Activated CD8-positive, alpha-beta memory T cell treated with anti-CD3 and anti-CD28 coated beads for 36 hours (primary cell): ENCODE data around the gene STMN3. TPM values are rescaled to one million over a fixed set of nuclear protein-coding genes. Genes with fewer than 3 reads are reported as not detected.

Source experiments
- CTCF ChIA-PET: fragments of 350-600 bp; sonication (Branson Sonifier 250); formaldehyde crosslinking; loops from one replicate; lab custom pipeline; 2021; ENCODE audit warnings: antibody characterized with exemption; lab: Charles Lee
- POLR2A ChIA-PET: fragments of 350-600 bp; sonication (Branson Sonifier 250); formaldehyde crosslinking; loops from one replicate; lab custom pipeline; 2021; ENCODE audit warnings: antibody characterized with exemption; lab: Charles Lee
- total RNA-seq, 2 experiments: library from RNA; stranded (reverse); gene quantifications; one replicate each; pipeline ENCODE4 v1.2.3, GENCODE V29; 2021

The STMN3 gene
- total RNA-seq, 2 experiments from 2014 or later = 14.5 to 16.2 TPM

DNA sequence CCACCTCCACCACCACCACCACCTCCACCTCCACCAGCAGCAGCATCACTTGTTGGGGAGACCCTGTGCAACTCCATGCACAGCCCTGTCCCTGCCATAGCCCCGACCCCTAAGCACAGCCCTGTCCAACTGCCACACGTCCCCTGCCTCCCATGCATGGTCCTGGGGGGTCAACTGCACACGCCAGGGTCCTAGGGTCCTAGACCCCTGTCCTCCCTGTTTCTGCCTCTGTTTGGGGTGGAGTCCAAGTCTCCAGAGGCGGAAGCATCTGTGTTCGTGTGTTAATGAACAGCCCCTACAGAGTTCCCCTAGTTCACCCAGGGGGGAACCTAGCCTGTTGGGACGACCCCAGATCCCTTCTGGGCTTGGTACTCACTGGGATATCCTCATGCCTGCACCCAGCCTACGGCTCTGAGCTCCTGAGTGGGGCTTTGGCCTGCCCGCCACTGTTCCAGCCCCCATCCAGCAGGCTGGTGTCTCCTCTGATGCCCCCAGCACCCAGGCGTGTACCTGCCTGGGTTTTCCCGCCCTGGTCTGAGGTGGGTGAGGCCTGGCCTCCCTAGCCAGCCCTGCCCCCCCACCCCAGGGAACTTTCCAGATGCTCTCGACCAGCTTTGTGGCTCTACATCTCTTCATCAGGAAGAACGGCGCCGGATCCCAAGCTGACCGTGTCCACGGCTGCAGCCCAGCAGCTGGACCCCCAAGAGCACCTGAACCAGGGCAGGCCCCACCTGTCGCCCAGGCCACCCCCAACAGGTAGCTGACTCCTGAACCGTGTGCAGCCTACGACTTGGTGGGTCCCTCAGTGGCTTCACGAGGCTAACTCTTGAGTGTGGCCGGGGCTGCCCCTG lies 40.7 kb upstream of the STMN3 start:
- CTCF ChIA-PET = no interaction called here

GRCh38 chr20:63693083-63693732 lies 40.0 kb upstream of the STMN3 start:
- CTCF ChIA-PET = no interaction called here
- POLR2A ChIA-PET = no interaction called here

More for the DNA sequence above, 40.7 kb upstream of the STMN3 start:
- POLR2A ChIA-PET = no interaction called here

DNA sequence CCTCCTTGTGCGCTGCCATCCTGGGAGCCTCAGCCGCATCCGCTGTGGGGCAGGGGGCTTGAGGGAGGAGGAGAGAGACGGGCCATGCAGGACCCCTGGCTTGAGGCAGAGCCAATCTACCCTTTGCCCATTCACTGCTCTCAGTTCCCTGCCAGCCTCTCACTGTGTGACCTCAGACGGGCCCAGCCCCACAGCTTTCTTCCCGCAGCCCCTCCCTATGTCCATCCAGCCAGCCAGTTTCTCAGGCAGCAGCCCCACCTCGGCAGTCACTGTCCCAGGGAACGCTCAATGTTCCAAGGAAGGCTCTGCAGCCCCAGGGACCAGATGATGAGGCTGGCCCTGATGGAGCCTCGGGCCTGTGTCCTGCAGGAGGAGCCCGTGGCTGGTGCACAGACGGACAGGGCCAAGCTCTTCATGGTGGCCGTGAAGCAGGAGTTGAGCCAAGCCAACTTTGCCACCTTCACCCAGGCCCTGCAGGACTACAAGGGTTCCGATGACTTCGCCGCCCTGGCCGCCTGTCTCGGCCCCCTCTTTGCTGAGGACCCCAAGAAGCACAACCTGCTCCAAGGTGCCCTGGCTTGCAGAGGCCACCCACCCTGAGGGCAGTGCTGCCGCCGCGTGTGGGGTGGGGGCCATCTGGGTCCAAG lies 39.3 kb upstream of the STMN3 start:
- ChIA-PET CTCF (no interaction called here), POLR2A (no interaction called here)

- ChIA-PET POLR2A (no interaction called here), CTCF (interaction anchor here (1.0 kb wide), 1 partner anchor 16 kb away, joined by 3 read pairs; the partner anchor contains the start of genes ARFRP1 and ZGPAT)
Measured at GRCh38 chr20:63691711-63692435, 38.6 kb upstream of the STMN3 start.

DNA sequence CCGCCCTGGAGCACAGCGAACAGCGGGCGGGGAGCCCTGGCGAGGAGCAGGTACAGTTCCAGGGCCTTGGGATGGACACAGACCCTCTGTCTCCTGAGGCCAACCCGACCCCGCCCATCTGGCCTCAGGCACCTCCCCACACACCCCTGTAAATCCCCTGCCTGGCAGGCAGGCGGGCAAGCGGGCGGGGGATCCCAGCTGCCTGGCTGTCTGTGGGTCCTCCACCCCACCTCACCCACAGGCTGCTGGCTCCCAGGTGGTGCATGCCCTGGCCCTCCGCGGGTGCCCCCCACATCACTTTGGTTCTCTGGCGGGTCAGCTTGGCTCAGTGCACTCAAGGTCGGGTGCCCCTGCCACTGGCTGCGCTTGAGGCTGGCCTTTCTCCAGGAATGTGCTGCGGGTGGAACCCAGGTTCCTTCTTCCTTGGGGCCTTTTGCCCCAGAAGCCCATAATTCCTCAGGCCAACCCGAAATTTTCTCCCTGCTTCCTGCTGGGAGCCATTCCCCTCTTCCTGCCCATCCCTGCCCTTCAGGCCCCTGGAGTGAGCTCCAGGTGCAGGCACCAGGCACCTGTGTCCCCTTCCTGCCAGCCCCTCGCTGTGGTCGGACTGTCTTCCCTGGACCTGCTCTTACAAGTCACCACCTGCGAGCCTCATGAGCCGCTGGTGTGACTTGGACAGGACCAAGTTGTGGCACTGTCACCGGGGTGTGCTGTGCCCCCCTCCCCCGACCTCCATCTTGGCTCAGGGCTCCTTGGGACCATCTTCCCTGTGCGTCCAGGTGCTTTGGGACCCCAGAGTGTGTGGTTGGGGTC lies 37.9 kb upstream of the STMN3 start:
- ChIA-PET POLR2A (no interaction called here), CTCF (interaction anchor here (1.0 kb wide), 1 partner anchor 16 kb away, joined by 3 read pairs; the partner anchor contains the start of genes ARFRP1 and ZGPAT)

DNA sequence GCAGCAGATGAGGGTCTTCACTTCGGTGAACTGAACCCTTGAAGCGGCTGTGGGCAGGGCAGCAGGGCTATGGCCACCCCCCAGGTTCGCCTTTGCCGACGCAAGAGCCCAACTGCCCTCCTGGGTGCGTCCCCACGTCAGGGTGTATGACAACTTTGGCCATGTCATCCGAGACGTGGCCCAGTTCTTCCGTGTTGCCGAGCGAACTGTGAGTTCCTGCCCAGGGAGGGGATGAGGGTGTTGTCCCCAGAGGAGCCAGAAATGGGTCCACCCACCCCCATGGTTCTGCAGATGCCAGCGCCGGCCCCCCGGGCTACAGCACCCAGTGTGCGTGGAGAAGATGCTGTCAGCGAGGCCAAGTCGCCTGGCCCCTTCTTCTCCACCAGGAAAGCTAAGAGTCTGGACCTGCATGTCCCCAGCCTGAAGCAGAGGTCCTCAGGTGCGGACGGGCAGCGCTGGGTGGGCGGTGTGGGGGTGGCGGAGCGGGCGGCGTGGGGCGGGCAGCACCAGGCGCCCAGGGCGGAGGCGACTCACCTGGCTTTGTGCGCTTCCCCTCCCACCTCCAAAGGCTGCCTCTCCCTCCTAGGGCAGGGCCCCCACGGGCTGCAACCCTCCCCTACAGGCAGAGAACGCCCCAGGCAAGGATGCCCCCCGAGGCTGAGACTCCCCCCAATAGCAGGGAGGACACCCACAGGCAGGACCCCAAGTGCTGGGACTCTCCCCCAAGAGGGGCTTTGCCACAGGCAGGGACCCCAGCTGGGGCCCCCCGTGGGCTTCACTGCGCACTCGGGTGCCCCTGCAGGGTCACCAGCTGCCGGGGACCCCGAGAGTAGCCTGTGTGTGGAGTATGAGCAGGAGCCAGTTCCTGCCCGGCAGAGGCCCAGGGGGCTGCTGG lies 37.0 kb upstream of the STMN3 start:
- CTCF ChIA-PET = no interaction called here
- POLR2A ChIA-PET = no interaction called here

- POLR2A ChIA-PET = interaction anchor here (1.0 kb wide), 1 partner anchor 48 kb away, joined by 3 read pairs; no protein-coding TSS in a partner anchor
- CTCF ChIA-PET = no interaction called here
Measured at GRCh38 chr20:63689046-63690002, 36.1 kb upstream of the STMN3 start.

DNA sequence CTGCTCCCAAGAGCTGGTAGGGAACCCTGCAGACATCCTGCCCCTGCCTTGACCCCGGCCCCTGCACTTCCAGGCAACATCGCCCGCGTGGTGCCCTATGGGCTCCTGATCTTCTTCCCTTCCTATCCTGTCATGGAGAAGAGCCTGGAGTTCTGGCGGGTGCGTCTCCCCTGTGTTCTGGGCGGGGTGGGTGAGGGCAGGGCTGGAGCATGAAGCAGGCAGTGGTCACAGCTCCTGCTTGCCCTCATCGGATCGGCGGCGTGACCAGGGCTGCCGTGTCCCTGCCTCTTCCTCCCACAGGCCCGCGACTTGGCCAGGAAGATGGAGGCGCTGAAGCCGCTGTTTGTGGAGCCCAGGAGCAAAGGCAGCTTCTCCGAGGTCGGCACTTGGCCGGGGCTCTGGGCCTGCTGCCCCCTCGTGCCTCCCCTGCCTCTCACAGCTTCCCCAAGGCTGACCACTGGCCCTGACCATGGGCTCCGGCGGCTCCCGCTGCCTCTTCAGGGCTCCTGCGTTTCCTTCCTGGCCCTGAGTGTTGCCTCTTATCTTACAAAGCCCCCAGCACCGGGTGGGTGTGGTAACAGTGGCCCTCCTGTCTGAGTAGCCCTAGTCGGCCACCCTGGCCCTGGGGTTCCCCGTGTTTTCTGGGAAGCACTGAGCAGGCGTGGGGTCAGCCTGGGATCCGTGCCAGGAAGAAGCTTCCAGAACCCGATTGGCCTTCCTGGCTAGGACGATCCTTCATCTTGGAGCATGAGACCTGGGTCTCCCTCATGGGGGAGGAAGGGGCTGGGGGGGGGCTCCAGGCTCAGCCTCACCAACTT lies 35.2 kb upstream of the STMN3 start:
- POLR2A ChIA-PET = interaction anchor here (1.0 kb wide), 1 partner anchor 47 kb away, joined by 3 read pairs; no protein-coding TSS in a partner anchor
- CTCF ChIA-PET = no interaction called here

DNA sequence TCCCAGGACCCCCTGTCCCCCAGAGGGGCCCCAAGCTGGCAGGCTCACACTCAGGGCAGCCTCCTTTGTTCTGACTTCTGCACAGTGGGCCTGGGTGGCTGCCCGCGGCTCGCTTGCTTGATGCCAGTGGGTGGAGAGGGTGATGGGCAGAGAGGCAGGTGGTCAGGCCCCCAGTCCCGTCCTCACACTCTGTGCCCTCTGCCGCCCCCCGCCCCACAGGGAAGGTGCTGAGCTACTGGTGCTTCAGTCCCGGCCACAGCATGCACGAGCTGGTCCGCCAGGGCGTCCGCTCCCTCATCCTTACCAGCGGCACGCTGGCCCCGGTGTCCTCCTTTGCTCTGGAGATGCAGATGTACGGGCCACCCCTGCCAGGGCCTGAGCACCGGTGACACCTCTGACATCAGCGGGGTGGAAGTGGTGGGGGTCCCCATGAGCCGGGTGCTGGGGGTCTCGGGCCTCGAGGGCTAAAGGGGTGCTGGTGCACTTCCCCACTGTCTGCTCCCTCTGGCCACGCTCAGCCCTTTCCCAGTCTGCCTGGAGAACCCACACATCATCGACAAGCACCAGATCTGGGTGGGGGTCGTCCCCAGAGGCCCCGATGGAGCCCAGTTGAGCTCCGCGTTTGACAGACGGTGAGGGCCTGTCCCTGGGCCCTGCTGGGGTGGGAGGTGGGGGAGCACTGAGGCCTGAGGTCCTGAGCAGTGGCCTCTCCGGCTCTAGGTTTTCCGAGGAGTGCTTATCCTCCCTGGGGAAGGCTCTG lies 34.4 kb upstream of the STMN3 start:
- ChIA-PET CTCF (no interaction called here), POLR2A (no interaction called here)

GRCh38 chr20:63686492-63687321 lies 33.5 kb upstream of the STMN3 start:
- POLR2A ChIA-PET = no interaction called here
- CTCF ChIA-PET = no interaction called here

GRCh38 chr20:63686094-63686491 lies 32.9 kb upstream of the STMN3 start:
- CTCF ChIA-PET = no interaction called here

GRCh38 chr20:63685269-63686026 lies 32.2 kb upstream of the STMN3 start:
- POLR2A ChIA-PET = no interaction called here
- CTCF ChIA-PET = no interaction called here

More at GRCh38 chr20:63686094-63686491, 32.9 kb upstream of the STMN3 start:
- POLR2A ChIA-PET = no interaction called here

DNA sequence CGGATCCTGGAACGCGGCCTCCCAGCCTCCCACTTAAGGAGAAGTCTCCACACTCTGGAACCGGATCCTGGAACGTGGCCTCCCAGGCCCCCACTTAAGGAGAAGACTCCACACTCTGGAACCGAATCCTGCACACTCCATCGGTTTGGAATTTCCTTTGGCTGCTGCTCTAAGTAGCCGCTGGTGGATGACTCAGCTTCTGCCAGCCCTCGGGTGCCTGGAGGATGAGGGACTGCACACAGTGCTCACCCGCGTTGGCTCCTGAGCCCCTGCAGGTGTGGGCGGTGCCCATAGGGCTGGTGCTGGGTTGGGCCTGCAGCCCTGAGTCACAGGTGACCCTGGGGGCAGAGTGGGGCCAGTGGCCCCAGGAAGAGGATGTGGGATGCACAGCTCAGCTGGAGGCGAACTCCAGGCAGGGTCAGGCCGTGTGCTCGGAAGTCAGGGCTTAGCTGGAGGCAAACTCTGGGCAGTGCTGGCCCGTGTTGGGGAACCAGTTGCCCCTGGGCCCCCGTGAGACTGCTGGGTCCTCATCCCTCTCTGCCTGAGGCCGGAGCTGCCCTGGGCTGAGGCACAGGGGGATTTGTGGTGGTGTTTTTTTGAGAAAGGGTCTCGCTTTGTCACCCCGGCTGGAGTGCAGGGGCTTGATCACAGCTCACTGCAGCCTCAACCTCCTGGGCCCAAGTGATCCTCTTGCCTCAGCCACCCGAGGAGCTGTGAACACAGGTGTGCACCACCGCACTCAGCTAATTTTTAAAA lies 29.3 kb upstream of the STMN3 start:
- CTCF ChIA-PET = no interaction called here
- POLR2A ChIA-PET = interaction anchor here (0.5 kb wide), 1 partner anchor 82 kb away, joined by 3 read pairs; no protein-coding TSS in a partner anchor
